MM.1S (cell line): ENCODE results near the gene MTHFS.

Experiments used
- EZH2 ChIP-seq: fragments of 300-600 bp; sonication (generic); optimal IDR thresholded peaks from 2 replicates; pipeline ENCODE3; 2017; ENCODE audit warnings: low read depth, mild to moderate bottlenecking, antibody characterized with exemption, low read length, mixed read lengths
- EZH2phosphoT487 ChIP-seq: fragments of 300-600 bp; sonication (generic); IDR thresholded peaks from 2 replicates; pipeline ENCODE4 v1.6.1; 2018; ENCODE audit warnings: antibody characterized with exemption, low read length
- TF ChIP-seq, protein P1 (sequence below): fragments of 300-600 bp; sonication (generic); IDR thresholded peaks from 2 replicates; pipeline ENCODE4 v1.5.1; 2016; ENCODE audit warnings: antibody characterized with exemption, low read length, mixed read lengths

DNA sequence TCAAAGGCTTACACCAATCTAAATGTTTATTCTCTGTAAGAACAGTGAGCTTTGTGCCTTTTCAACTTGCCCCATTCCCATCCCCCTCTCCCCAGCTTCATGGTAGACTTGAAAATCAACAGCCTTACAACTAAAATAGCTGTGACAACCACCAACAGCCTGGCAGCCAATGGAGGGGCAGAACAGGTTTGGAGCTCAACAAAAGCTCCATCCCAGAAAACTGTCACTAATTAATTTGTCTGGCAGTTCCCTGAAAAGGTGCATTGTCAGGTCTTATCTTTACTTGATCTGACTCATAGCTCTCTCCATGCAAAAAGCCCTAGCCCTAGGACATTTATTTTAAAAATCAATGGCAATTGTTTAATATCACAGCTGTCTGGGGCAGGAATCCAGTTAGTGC is 22.6 kb downstream of the MTHFS start:
- no peak for TF ChIP-seq EZH2
- TF ChIP-seq, protein P1, sequence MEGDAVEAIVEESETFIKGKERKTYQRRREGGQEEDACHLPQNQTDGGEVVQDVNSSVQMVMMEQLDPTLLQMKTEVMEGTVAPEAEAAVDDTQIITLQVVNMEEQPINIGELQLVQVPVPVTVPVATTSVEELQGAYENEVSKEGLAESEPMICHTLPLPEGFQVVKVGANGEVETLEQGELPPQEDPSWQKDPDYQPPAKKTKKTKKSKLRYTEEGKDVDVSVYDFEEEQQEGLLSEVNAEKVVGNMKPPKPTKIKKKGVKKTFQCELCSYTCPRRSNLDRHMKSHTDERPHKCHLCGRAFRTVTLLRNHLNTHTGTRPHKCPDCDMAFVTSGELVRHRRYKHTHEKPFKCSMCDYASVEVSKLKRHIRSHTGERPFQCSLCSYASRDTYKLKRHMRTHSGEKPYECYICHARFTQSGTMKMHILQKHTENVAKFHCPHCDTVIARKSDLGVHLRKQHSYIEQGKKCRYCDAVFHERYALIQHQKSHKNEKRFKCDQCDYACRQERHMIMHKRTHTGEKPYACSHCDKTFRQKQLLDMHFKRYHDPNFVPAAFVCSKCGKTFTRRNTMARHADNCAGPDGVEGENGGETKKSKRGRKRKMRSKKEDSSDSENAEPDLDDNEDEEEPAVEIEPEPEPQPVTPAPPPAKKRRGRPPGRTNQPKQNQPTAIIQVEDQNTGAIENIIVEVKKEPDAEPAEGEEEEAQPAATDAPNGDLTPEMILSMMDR, result no peak
- no peak for TF ChIP-seq EZH2phosphoT487
